ENCODE measurements around the gene OR10J1. TPM values are rescaled to one million over a fixed set of nuclear protein-coding genes. Genes with fewer than 3 reads are reported as not detected.

OR10J1 gene
- total and polyA plus RNA-seq, 2 experiments from 2014 or later, result not detected

DNA sequence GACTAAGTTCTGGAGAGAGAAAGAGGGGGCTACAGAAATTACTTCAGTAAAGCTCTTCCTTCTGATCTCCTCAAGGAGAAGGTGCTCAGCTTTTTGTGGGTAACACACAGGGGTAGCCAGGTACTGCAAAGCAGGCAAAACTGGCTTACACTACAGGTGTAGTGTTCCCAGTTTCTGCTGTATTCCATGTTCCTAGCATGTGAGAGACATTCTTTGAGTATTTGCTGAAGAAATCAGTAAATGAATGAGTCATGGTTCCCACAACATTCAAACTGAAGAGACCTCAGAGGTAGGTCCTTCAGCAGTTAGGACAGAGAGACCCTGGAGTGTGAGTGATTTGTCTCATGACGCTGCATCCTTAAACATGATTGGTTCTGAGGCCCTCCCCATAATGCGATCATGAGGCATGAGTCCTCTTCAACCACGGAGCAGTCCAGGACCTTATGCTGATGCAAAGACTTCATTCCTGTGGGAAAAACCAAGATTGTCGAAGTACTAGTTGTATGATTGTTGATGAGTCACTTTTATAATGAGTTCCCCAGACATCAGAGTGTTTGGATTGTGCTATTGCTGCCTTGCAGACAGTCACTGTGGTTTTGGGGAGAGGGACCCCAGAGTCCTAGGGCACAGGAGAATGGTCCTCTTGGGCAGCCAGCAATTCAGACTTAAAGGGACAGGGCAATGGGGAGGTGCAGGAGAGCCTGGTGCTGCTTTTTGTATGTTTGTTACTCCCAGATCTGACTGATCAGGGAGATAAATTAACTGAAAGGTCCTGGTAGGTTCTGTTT is 10.3 kb upstream of the OR10J1 start:
- H3K27ac Mint-ChIP-seq, result no peak overlapping the region
- no peaks in the 10 kb centered on the region for H3K36me3 Mint-ChIP-seq (ENCODE audit: low read depth)
- H3K9me3 Mint-ChIP-seq, result no peaks in the 10 kb centered on the region
- ATAC-seq (no peak), DNase-seq (ENCODE audit: low spot score) (no peak)
- no peaks in the 10 kb centered on the region for H4K20me1 ChIP-seq (replicated peaks; ENCODE audit: insufficient read depth)
- H3K4me3 Mint-ChIP-seq, result no peak overlapping the region
- H3K36me3 ChIP-seq (ENCODE audit: insufficient read depth), result no peaks in the 10 kb centered on the region
- no peaks in the 10 kb centered on the region for H3K79me2 ChIP-seq (replicated peaks; ENCODE audit: insufficient read depth)
- no peaks in the 10 kb centered on the region for H3K27me3 Mint-ChIP-seq (ENCODE audit: insufficient read depth, low read depth, poor library complexity)
- peaks cover 2% of the 10 kb centered on the region; the same call in 1 of the 2 replicates for H3K9me2 ChIP-seq (ENCODE audit: insufficient read depth)
- H3K4me3 ChIP-seq, result no peak overlapping the region
- no peak overlapping the region for H3K4me2 ChIP-seq
- TF ChIP-seq NANOG (IDR thresholded peaks at IDR 0.05; ENCODE audit: borderline replicate concordance), result no peak
- no peak for TF ChIP-seq STAT1 (IDR thresholded peaks at IDR 0.05; ENCODE audit: unreplicated experiment)
- no peak for TF ChIP-seq CREB1 (CRISPR knock-in tag; IDR thresholded peaks at IDR 0.05; ENCODE audit: low read depth)
- no peak for TF ChIP-seq POLR2AphosphoS5 (IDR thresholded peaks at IDR 0.05; ENCODE audit: low read depth)
- TF ChIP-seq EZH2phosphoT487 (IDR thresholded peaks at IDR 0.05; ENCODE audit: unreplicated experiment), result no peak
- no peak for TF ChIP-seq REST (IDR thresholded peaks at IDR 0.05; ENCODE audit: unreplicated experiment)
- no peak for TF ChIP-seq ZNF462 (CRISPR knock-in tag; IDR thresholded peaks at IDR 0.05)
- no peak for TF ChIP-seq ZNF114 (CRISPR knock-in tag; IDR thresholded peaks at IDR 0.05)
- no peak for TF ChIP-seq EZH2 (IDR thresholded peaks at IDR 0.05; ENCODE audit: low read depth, unreplicated experiment)
- TF ChIP-seq ETS1 (IDR thresholded peaks at IDR 0.05), result no peak
- no peak for TF ChIP-seq CTCF (conservative IDR thresholded peaks at IDR 0.05; ENCODE audit: low read depth in 2 of 2)
- no peak for TF ChIP-seq ZNF331 (CRISPR knock-in tag; IDR thresholded peaks at IDR 0.05; ENCODE audit: low read depth)
- TF ChIP-seq JUNB (IDR thresholded peaks at IDR 0.05; ENCODE audit: unreplicated experiment), result no peak
- no peaks in the 10 kb centered on the region for H3K4me1 Mint-ChIP-seq
- no peaks in the 10 kb centered on the region for H3K4me1 ChIP-seq (ENCODE audit: insufficient read depth)
- no peaks in the 10 kb centered on the region for H3F3A ChIP-seq (replicated peaks; ENCODE audit: low read depth)
- no peak overlapping the region for H2AFZ ChIP-seq
- H3K27me3 ChIP-seq (ENCODE audit: insufficient read depth), result no peaks in the 10 kb centered on the region
- H3K27ac ChIP-seq (ENCODE audit: low read depth), result no peak overlapping the region
